Ovary (tissue), 9 donors: ENCODE measurements around the gene CLSTN1. TPM values are rescaled to one million over a fixed set of nuclear protein-coding genes. Genes with fewer than 3 reads are reported as not detected.

Source experiments
- DNase-seq, 5 donors: peaks; one replicate each; pipeline ENCODE4 v3.0.0-alpha.2; 2019 to 2020
- H3K27ac ChIP-seq, 2 donors: fragments of 200-600 bp; one replicate each; pipeline versions ENCODE4 v1.5.1 to v1.8.0; 2019 to 2022
- H3K27me3 ChIP-seq: fragments of 200-600 bp; one replicate; pipeline ENCODE4 v1.8.0; 2022
- H3K36me3 ChIP-seq: fragments of 200-600 bp; sonication (generic); one replicate; pipeline ENCODE4 v1.5.1; 2019
- H3K4me1 ChIP-seq: one replicate; pipeline ENCODE4 v1.8.1; 2013; ENCODE audit warnings: mild to moderate bottlenecking, moderate library complexity; ENCODE audit not compliant: insufficient read depth
- H3K4me3 ChIP-seq: fragments of 200-600 bp; sonication (generic); one replicate; pipeline ENCODE4 v1.5.1; 2017
- H3K9me3 ChIP-seq, 2 donors: fragments of 200-600 bp in 1 of 2; sonication (generic) in 1 of 2; one replicate each; pipeline versions ENCODE4 v1.5.1 to v1.8.1; 2013 to 2019; ENCODE audit warnings: mild to moderate bottlenecking in 1 of 2, moderate library complexity in 1 of 2
- EP300 ChIP-seq: sonication (generic); formaldehyde crosslinking; IDR thresholded peaks from one replicate; pipeline ENCODE4 v1.6.1; 2017; ENCODE audit warnings: antibody characterized with exemption
- POLR2A ChIP-seq: fragments of 450-650 bp; IDR thresholded peaks from one replicate; pipeline ENCODE4 v1.6.1; 2017; ENCODE audit warnings: antibody characterized with exemption, mild to moderate bottlenecking, moderate library complexity
- WGBS, 3 donors: extraction: QIAGEN DNeasy Blood & Tissue Kit in 1 of 3; methylation state at CpG; one replicate each; pipeline versions ENCODE4 v1.1.5 to v1.1.7; 2013 to 2017; 5-methylcytosine and 5-hydroxymethylcytosine counted together
- intact Hi-C, 4 donors: fragments of 100-400 bp; cut with DNase I; formaldehyde crosslinking; loops; one replicate each; pipeline versions ENCODE4 v1.11.0 to v1.15.1; 2022 to 2023
- polyA plus RNA-seq, 2 donors: library from polyadenylated mRNA; stranded (reverse); fragments of 200-250 nt in 1 of 2; fragments of 350-450 nt in 1 of 2; fragmentation: Illumina TruSeq in 1 of 2; extraction: RNeasy Lipid Tissue Mini Kit (QIAGEN cat#74804) in 1 of 2; gene quantifications; one replicate each; pipeline ENCODE4 v1.2.3, GENCODE V29; 2013 to 2014
- total RNA-seq, 7 donors: library from RNA; depleted of rRNA in 2 of 7; stranded (reverse); fragments of >200 nt in 2 of 7; fragmentation: NEBNext Ultra II Directional in 3 of 7; extraction: Animal tissue kit (Norgen Biotek cat#: 25700) in 3 of 7; gene quantifications; one replicate each; pipeline versions ENCODE4 v1.1.0 to v1.2.4, GENCODE V29; 2016 to 2023
- TF ChIP-seq, protein P1 (sequence below), 3 donors: fragments of 450-650 bp in 2 of 3; fragments of 200-600 bp in 1 of 3; IDR thresholded peaks; one replicate each; pipeline versions ENCODE4 v1.5.1 to v1.8.0; 2016 to 2022; ENCODE audit warnings: antibody characterized with exemption in 3 of 3, mild to moderate bottlenecking in 1 of 3
- donor health status: DM: no; HTN: no; CAD: no; lungs with moderate emphysema.
- donor health status: DM: no; HTN: no; CAD: no.
- donor health status: Bipolar disorder and iron deficiency.
- donor health status: DM: yes; HTN: yes; CAD: no.
- donor health status: DM: no; HTN: no; CAD: no.
- donor health status: DM: yes; HTN: yes; CAD: no.

The CLSTN1 gene
- total and polyA plus RNA-seq, 9 donors, result 70.5 to 145 (median 114) TPM

DNA sequence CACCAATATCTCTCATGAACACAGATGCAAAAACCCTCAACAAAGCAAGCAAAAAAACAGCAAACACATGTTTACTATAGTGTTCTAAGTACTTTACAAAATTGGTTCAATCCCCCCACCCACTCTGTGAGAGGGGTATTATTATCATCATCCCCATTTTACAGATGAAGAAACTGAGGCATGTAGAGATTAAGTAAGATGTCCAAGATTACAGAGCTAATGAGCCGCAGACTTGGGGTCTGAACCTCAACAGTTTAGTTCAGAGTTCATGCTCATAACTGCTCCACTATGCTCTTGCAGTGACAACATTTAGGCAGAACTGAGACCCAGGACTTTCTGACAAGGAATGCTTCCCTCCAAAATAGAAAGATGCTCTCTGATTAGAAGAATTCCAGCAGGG is 21.9 kb downstream of the CLSTN1 start:
- intact Hi-C loops, result no loop called here
- Histone ChIP-seq H3K4me1 (peaks cover 10% of the 10 kb centered on the region), H3K27me3 (no peaks in the 10 kb centered on the region), H3K4me3 (no peak overlapping the region), H3K27ac (no peak overlapping the region), H3K36me3 (no peaks in the 10 kb centered on the region), H3K9me3 (no peaks in the 10 kb centered on the region)
- TF ChIP-seq POLR2A, result no peak
- TF ChIP-seq EP300, result no peak
- TF ChIP-seq, protein P1, sequence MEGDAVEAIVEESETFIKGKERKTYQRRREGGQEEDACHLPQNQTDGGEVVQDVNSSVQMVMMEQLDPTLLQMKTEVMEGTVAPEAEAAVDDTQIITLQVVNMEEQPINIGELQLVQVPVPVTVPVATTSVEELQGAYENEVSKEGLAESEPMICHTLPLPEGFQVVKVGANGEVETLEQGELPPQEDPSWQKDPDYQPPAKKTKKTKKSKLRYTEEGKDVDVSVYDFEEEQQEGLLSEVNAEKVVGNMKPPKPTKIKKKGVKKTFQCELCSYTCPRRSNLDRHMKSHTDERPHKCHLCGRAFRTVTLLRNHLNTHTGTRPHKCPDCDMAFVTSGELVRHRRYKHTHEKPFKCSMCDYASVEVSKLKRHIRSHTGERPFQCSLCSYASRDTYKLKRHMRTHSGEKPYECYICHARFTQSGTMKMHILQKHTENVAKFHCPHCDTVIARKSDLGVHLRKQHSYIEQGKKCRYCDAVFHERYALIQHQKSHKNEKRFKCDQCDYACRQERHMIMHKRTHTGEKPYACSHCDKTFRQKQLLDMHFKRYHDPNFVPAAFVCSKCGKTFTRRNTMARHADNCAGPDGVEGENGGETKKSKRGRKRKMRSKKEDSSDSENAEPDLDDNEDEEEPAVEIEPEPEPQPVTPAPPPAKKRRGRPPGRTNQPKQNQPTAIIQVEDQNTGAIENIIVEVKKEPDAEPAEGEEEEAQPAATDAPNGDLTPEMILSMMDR (IDR thresholded peaks at IDR 0.05), result no peak
- whole genome bisulfite sequencing, 3 donors, result 92 to 97% (median 96%) methylated on average over 1 of the region's 1 CpG
- no peak for DNase-seq

DNA sequence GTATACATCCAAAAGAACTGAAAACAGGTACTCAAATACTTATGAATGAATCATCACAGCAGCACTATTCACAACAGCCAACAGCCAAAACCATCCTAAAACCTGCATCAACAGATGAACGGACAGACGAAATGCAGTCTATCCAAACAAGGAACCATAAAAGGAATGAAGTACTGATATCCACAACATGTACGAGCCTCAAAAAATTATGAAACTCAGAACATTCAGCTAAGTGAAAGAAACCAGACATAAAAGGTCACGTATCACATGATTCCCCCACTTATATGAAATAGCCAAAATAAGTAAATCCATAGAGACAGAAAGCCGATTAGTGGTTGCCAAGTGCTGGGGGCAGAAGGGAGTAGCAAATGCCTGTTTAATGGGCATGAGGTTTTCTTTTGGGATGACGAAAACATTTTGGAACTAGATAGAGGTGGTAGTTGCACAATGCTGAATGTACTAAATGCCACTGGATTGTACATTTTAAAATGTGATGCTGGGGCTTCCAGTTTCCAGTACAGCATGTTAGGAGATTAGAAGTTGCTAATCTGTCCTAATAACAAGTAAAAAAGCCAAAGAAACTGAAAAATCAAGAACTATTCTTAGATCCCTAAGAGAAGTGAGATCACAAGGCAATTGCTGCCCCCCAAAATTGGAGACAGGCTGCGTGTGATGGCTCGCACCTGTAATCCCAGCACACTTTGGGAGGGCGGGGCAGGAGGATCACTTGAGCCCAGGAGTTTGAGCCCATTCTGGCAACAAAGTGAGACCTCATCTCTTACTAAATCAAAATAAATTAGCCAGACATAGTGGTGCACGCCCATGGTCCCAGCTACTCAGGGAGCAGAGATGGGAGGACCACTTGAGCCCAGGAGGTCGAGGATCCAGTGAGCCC is 25.3 kb downstream of the CLSTN1 start:
- H3K27me3 ChIP-seq, result no peaks in the 10 kb centered on the region
- no peak overlapping the region for H3K4me3 ChIP-seq
- H3K4me1 ChIP-seq, result peaks cover 10% of the 10 kb centered on the region
- no peaks in the 10 kb centered on the region for H3K36me3 ChIP-seq
- peak in 4 of 5 donors; percentile 33 to 44 (median 35) for DNase-seq
- intact Hi-C loops, result loop anchor here in 1 of 4 donors (2.0 kb wide), 1 partner anchor 26 kb away; no protein-coding TSS in a partner anchor
- H3K27ac ChIP-seq, result peak overlapping the region in 1 of 2 donors; percentile 41
- 37 to 52% (median 43%) methylated on average over 11 of the region's 11 CpGs for WGBS, 3 donors
- TF ChIP-seq EP300 (no peak), POLR2A (no peak)
- TF ChIP-seq, protein P1 (IDR thresholded peaks at IDR 0.05), result no peak
- H3K9me3 ChIP-seq, result no peaks in the 10 kb centered on the region

DNA sequence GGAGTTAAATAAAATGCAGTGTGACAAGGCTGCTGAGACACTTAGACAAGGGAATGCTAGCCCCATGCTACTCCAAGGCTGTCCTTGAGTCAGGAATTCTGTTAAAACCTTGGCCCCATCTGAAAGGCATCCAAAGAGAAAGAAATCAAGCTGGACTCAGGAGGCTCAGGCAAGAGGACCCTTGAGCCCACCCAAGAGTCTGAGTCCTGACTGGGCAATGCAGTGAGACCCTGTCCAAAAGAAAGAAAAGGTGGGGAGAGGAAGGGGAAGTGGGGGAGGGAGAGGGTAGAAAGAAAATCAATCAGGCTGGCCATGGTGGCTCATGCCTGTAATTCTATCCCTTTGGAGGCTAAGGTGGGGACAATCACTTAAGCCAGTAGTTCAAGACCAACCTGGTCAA is 26.7 kb downstream of the CLSTN1 start:
- H3K27ac ChIP-seq, result no peak overlapping the region
- DNase-seq, result no peak
- no peaks in the 10 kb centered on the region for H3K27me3 ChIP-seq
- H3K36me3 ChIP-seq, result no peaks in the 10 kb centered on the region
- intact Hi-C loops, result no loop called here
- H3K4me1 ChIP-seq, result peaks cover 15% of the 10 kb centered on the region
- H3K9me3 ChIP-seq, result no peaks in the 10 kb centered on the region
- no peak overlapping the region for H3K4me3 ChIP-seq
- TF ChIP-seq EP300 (no peak), POLR2A (no peak)
- TF ChIP-seq, protein P1 (IDR thresholded peaks at IDR 0.05), result no peak

DNA sequence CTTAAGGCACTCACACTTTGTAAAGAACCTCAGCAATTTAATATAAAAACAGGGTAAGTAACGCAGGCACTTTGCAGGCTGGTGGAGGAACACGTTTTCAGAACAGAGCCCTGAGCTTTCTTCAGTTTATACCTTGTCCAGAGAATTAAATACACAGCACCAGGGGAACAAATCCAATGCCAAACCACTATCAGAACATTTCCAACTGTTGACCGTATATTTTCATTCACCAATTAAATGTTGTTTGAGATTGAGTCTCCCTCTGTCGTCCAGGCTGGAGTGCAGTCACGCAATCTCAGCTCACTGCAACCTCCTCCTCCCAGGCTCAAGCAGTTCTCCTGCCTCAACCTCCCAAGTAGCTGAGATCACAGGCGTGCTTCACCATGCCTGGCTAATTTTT is 29.7 kb downstream of the CLSTN1 start:
- no peaks in the 10 kb centered on the region for H3K36me3 ChIP-seq
- intact Hi-C loops, result no loop called here
- TF ChIP-seq, protein P1 (IDR thresholded peaks at IDR 0.05), result no peak
- no peak for TF ChIP-seq POLR2A
- TF ChIP-seq EP300, result no peak
- no peaks in the 10 kb centered on the region for H3K27me3 ChIP-seq
- H3K9me3 ChIP-seq, result no peaks in the 10 kb centered on the region
- no peak overlapping the region for H3K27ac ChIP-seq
- no peak overlapping the region for H3K4me3 ChIP-seq
- peaks cover 15% of the 10 kb centered on the region for H3K4me1 ChIP-seq
- DNase-seq, result no peak
- 55 to 65% (median 60%) methylated on average over 6 of the region's 6 CpGs for WGBS, 3 donors
